Thoracic aorta (tissue), 2 donors: ENCODE results near the gene EFEMP1. TPM values are rescaled to one million over a fixed set of nuclear protein-coding genes. Genes with fewer than 3 reads are reported as not detected.

Experiments
- ATAC-seq: fragments of 150-250 bp; one replicate; pipeline ENCODE4 v1.8.0; 2017; ENCODE audit warnings: low read depth; ENCODE audit not compliant: insufficient number of reproducible peaks, low FRiP score
- DNase-seq: peaks from one replicate; pipeline ENCODE4 v3.0.0-alpha.2; 2020; ENCODE audit warnings: low spot score
- H3K27ac ChIP-seq, 2 donors: fragments of 200-600 bp; sonication (generic); 1 replicate in 1 of 2; 2 replicates in 1 of 2; pipeline ENCODE4 v1.5.1; 2016; ENCODE audit warnings: mild to moderate bottlenecking in 2 of 2, moderate library complexity in 2 of 2
- H3K27me3 ChIP-seq: fragments of 200-600 bp; sonication (generic); replicated peaks from 2 replicates; pipeline ENCODE4 v1.6.0; 2016; ENCODE audit warnings: mild to moderate bottlenecking; ENCODE audit not compliant: insufficient read depth
- H3K36me3 ChIP-seq: fragments of 200-600 bp; sonication (generic); one replicate; pipeline ENCODE4 v1.5.1; 2016
- H3K4me1 ChIP-seq, 2 donors: fragments of 200-600 bp; sonication (generic); 1 replicate in 1 of 2; 2 replicates in 1 of 2; pipeline versions ENCODE4 v1.5.1 to v1.6.0; 2016; ENCODE audit warnings: low read depth in 2 of 2, mild to moderate bottlenecking in 1 of 2; ENCODE audit not compliant: control insufficient read depth in 1 of 2
- H3K4me3 ChIP-seq: fragments of 200-600 bp; sonication (generic); 2 replicates; pipeline ENCODE4 v1.5.1; 2016; ENCODE audit warnings: mild to moderate bottlenecking
- H3K9me3 ChIP-seq: fragments of 200-600 bp; sonication (generic); 2 replicates; pipeline ENCODE4 v1.5.1; 2016
- CTCF ChIP-seq: fragments of 200-600 bp; sonication (generic); IDR thresholded peaks from one replicate; pipeline ENCODE4 v1.5.1; 2019; ENCODE audit warnings: antibody characterized with exemption
- total RNA-seq, 2 donors: library from RNA; depleted of rRNA; stranded (reverse); fragments of >200 nt; gene quantifications; one replicate each; pipeline versions ENCODE4 v1.1.0 to v1.2.3, GENCODE V29; 2016

Gene EFEMP1
- total RNA-seq, 2 donors from 2014 or later = 1,782 to 2,754 TPM

DNA sequence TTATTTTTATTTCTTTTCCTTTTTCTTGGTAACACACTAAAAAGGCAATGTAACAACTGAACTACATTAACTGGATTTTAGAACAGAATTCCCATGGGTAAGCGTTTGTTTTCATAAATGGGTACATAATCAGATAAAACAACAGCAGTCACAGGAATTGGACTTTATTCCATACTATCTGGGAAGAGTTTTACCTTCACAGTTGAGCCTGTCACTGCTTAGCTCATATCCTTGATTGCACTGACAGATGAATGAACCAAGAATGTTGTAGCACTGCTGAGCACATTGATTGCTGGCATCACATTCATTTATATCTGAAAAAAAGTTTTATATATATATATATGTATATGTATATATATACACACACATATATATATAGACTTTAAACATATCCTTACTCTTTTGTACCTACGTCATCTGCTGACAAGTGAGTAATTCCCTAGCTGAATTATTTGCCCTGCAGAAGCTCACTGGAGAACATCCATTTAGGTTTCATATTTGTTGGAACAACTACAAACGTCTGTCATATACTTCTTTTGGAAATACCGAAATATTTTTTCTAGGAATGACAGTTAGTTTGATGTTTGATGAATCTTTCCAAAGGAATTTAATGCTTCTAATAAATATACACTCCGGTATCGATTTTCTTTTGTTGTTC, 47.0 kb downstream of the EFEMP1 start:
- H3K27ac ChIP-seq = peak overlapping the region; percentile 55 to 62
- ATAC-seq (no peak), DNase-seq (no peak)
- no peak for TF ChIP-seq CTCF
- no peaks in the 10 kb centered on the region for H3K9me3 ChIP-seq
- peaks cover 22 to 48% of the 10 kb centered on the region in 2 donors for H3K4me1 ChIP-seq
- H3K4me3 ChIP-seq = no peak overlapping the region
- peaks cover 18% of the 10 kb centered on the region for H3K36me3 ChIP-seq
- no peaks in the 10 kb centered on the region for H3K27me3 ChIP-seq

DNA sequence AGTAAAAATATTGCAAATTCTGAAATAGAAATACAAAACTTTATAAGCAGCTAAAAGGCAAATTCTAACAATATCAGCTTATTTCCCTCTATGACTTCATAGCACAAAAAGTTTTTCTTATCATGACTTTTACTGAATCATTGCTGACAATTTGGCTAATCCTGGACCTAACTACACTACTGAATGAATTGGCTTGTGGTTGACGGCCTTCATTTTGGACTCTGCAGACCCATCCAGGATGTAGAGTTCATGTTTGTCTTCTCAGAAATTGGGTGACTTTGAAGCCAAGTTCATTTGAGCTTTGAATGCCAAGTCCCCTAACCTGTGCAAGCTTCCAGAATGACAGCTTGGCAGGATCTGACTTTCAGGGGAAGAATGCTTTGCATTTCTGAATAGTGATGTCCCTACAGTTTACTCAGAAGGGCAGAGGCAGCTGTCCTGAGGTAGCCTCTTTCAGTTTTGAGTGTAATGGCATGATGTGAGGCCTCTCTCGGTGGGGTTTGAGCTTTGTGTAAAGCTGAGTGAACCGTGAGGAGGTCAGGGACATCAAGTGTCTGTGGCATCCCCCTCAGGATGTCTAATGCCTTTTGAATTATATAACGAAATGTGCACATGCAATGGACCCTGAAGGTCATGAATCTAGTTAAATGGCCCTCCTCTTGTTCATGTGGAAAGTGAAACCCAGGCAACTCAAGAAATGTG, 48.0 kb downstream of the EFEMP1 start:
- DNase-seq = no peak
- Histone ChIP-seq H3K4me3 (no peak overlapping the region), H3K27me3 (no peaks in the 10 kb centered on the region), H3K9me3 (no peaks in the 10 kb centered on the region), H3K36me3 (peaks cover 16% of the 10 kb centered on the region), H3K4me1 (peaks cover 18 to 48% of the 10 kb centered on the region in 2 donors), H3K27ac (peak overlapping the region; percentile 55 to 62)
- no peak for ATAC-seq
- no peak for TF ChIP-seq CTCF

- Histone ChIP-seq H3K4me1 (peaks cover 27 to 54% of the 10 kb centered on the region in 2 donors), H3K27me3 (no peaks in the 10 kb centered on the region), H3K27ac (peak overlapping the region; percentile 22 to 42), H3K36me3 (peaks cover 20% of the 10 kb centered on the region), H3K4me3 (no peak overlapping the region), H3K9me3 (no peaks in the 10 kb centered on the region)
- DNase-seq (no peak), ATAC-seq (no peak)
- no peak for TF ChIP-seq CTCF
Observed at GRCh38 chr2:55874338-55874737, 49.2 kb downstream of the EFEMP1 start.

DNA sequence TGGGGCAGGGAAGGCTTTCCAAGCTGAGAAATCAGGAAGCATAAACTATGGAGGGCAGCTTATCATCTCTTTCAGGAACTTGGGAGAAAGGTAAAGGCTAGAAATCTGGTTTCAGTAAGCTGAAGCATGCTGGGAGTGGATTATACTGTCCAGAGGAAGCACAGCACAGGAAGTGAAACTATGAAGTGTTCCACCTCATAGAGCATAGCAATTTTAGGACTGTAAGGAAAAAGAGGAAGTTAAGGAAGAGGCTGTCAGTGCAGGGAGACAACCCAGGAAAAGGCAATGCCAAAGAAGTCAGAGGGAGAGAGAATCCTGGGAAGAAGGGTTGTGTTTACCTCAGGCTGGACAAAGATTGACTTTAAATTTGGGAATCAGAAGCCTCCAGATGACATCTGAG, 51.9 kb downstream of the EFEMP1 start:
- no peak for ATAC-seq

More for the DNA sequence above, 51.9 kb downstream of the EFEMP1 start:
- Histone ChIP-seq H3K4me3 (no peak overlapping the region), H3K9me3 (no peaks in the 10 kb centered on the region), H3K4me1 (peaks cover 21 to 68% of the 10 kb centered on the region in 2 donors), H3K36me3 (peaks cover 28% of the 10 kb centered on the region), H3K27ac (peak overlapping the region; percentile 78 to 81), H3K27me3 (no peaks in the 10 kb centered on the region)
- no peak for TF ChIP-seq CTCF
- DNase-seq = no peak
